ENCODE measurements around the gene STIP1. TPM values are rescaled to one million over a fixed set of nuclear protein-coding genes. Genes with fewer than 3 reads are reported as not detected.

STIP1 gene
- total and polyA plus RNA-seq, 2 donors (not counting 1 experiment from before 2014, with no cell fraction given), result 49.8 to 78.7 TPM

GRCh38 chr11:64153812-64154211 lies 32.2 kb upstream of the STIP1 start:
- no peak overlapping the region for H2AFZ ChIP-seq (ENCODE audit: insufficient read depth, low read depth, low read length, poor library complexity, severe bottlenecking)
- WGBS (ENCODE audit: insufficient coverage), result 76% methylated on average over 7 of the region's 8 CpGs
- POLR2A ChIA-PET, result no interaction called here
- intact Hi-C loops (cut with micrococcal nuclease), result loop anchor here (1.0 kb wide), 2 partner anchors 154 to 317 kb away; no protein-coding TSS in a partner anchor
- H4K20me1 ChIP-seq (ENCODE audit: control insufficient read depth, insufficient read depth, low read length, poor library complexity, severe bottlenecking), result no peaks in the 10 kb centered on the region
- DNase-seq (no peak), ATAC-seq (ENCODE audit: low read depth) (no peak)
- H3K9ac ChIP-seq (ENCODE audit: low read length), result no peak overlapping the region
- H3K79me2 ChIP-seq (ENCODE audit: control insufficient read depth, insufficient read depth, low read length), result no peaks in the 10 kb centered on the region
- Mint-ChIP-seq H3K4me1 (no peaks in the 10 kb centered on the region), H3K27ac (no peak overlapping the region), H3K27me3 (no peaks in the 10 kb centered on the region), H3K9me3 (ENCODE audit: insufficient read depth) (no peaks in the 10 kb centered on the region), H3K4me3 (no peak overlapping the region)
- H3K4me3 ChIP-seq (ENCODE audit: control extremely low read depth in 1 of 5, extremely low read depth in 1 of 5, insufficient read depth in 1 of 5, low read depth in 2 of 5, low read length in 4 of 5), result no peak overlapping the region
- no peak overlapping the region for H3K4me2 ChIP-seq (replicated peaks; ENCODE audit: low read depth, low read length, poor library complexity, severe bottlenecking)
- H3K27me3 ChIP-seq (replicated peaks in 1 of 4; ENCODE audit: control extremely low read depth in 1 of 4, control insufficient read depth in 3 of 4, insufficient read depth in 4 of 4, low read length in 3 of 4), result no peaks in the 10 kb centered on the region
- H3K4me1 ChIP-seq (ENCODE audit: control insufficient read depth in 2 of 2, insufficient read depth in 2 of 2, low read length in 2 of 2), result peaks cover 0 to 7% of the 10 kb centered on the region in 2 donors
- peaks cover 0 to 4% (median 0%) of the 10 kb centered on the region in 3 donors for H3K9me3 ChIP-seq (ENCODE audit: control extremely low read depth in 1 of 3, control insufficient read depth in 2 of 3, insufficient read depth in 1 of 3, low read length in 2 of 3)
- no peaks in the 10 kb centered on the region for H3K36me3 ChIP-seq (replicated peaks in 1 of 2; ENCODE audit: control extremely low read depth in 1 of 2, control insufficient read depth in 1 of 2, extremely low read depth in 1 of 2, insufficient read depth in 2 of 2, low read length in 1 of 2)
- H3K27ac ChIP-seq (ENCODE audit: low read length in 2 of 2), result no peak overlapping the region
- TF ChIP-seq CTCF (IDR thresholded peaks at IDR 0.05), result no peak
- TF ChIP-seq EZH2 (IDR thresholded peaks at IDR 0.05; ENCODE audit: borderline replicate concordance, insufficient read depth, low read depth, low read length, poor library complexity, severe bottlenecking), result no peak
- CTCF ChIA-PET, result interaction anchor here (1.4 to 9.6 kb wide), 4 partner anchors 12 to 674 kb away, joined by 3 to 163 read pairs (median 52); partner anchors contain the start of gene MARK2

DNA sequence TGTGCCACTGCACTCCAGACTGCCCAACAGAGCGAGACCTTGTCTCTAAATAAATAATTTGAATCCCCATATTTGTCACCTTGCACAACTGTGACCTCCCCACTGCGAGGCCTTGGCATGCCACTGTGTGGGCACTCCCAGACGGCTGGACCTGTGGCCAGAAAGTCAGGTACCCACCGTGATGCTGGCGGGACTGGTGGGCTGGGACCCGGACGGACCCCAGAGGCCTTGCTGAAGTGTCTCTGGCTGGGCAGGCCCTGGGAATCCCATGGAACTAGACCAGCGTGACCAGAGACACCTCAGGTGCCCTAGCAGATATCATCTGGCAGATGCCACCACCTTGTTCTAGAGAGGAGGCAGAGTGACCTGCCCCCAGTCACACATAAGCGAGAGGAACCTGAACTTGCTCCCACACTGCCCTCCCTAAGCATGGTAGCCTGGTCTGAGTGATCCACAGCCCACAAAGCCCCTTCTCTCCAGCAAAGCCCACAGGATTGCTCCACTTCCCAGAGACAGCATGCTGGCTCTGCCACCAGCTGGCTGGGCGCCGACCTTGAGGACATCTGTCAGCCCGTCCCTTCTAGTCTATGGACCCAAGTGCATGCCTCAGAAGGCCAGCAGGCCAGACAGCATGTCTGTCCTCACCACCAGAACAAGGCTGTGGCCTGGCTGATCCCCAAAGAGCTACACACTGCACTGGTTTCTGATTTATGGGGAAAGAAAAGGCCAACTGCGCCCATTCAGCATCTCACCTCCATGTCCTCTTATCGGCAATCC lies 29.5 kb upstream of the STIP1 start:
- no peak overlapping the region for H2AFZ ChIP-seq (ENCODE audit: insufficient read depth, low read depth, low read length, poor library complexity, severe bottlenecking)
- WGBS (ENCODE audit: insufficient coverage), result 93% methylated on average over 12 of the region's 14 CpGs
- DNase-seq (no peak), ATAC-seq (ENCODE audit: low read depth) (no peak)
- H3K4me3 ChIP-seq (ENCODE audit: control extremely low read depth in 1 of 5, extremely low read depth in 1 of 5, insufficient read depth in 1 of 5, low read depth in 2 of 5, low read length in 4 of 5), result no peak overlapping the region
- no peaks in the 10 kb centered on the region for H3K9me3 Mint-ChIP-seq (ENCODE audit: insufficient read depth)
- no peaks in the 10 kb centered on the region for H3K27me3 ChIP-seq (replicated peaks in 1 of 4; ENCODE audit: control extremely low read depth in 1 of 4, control insufficient read depth in 3 of 4, insufficient read depth in 4 of 4, low read length in 3 of 4)
- H3K36me3 ChIP-seq (replicated peaks in 1 of 2; ENCODE audit: control extremely low read depth in 1 of 2, control insufficient read depth in 1 of 2, extremely low read depth in 1 of 2, insufficient read depth in 2 of 2, low read length in 1 of 2), result no peaks in the 10 kb centered on the region
- no peak overlapping the region for H3K4me2 ChIP-seq (replicated peaks; ENCODE audit: low read depth, low read length, poor library complexity, severe bottlenecking)
- intact Hi-C loops (cut with micrococcal nuclease), result no loop called here
- no peak overlapping the region for H3K27ac Mint-ChIP-seq
- H3K9me3 ChIP-seq (ENCODE audit: control extremely low read depth in 1 of 3, control insufficient read depth in 2 of 3, insufficient read depth in 1 of 3, low read length in 2 of 3), result peaks cover 0 to 4% (median 0%) of the 10 kb centered on the region in 3 donors
- H4K20me1 ChIP-seq (ENCODE audit: control insufficient read depth, insufficient read depth, low read length, poor library complexity, severe bottlenecking), result no peaks in the 10 kb centered on the region
- H3K9ac ChIP-seq (ENCODE audit: low read length), result no peak overlapping the region
- no peak overlapping the region for H3K27ac ChIP-seq (ENCODE audit: low read length in 2 of 2)
- CTCF ChIA-PET, result no interaction called here
- H3K79me2 ChIP-seq (ENCODE audit: control insufficient read depth, insufficient read depth, low read length), result no peaks in the 10 kb centered on the region
- no peak overlapping the region for H3K4me3 Mint-ChIP-seq
- H3K4me1 Mint-ChIP-seq, result no peaks in the 10 kb centered on the region
- peaks cover 0 to 7% of the 10 kb centered on the region in 2 donors for H3K4me1 ChIP-seq (ENCODE audit: control insufficient read depth in 2 of 2, insufficient read depth in 2 of 2, low read length in 2 of 2)
- no peak for TF ChIP-seq EZH2 (IDR thresholded peaks at IDR 0.05; ENCODE audit: borderline replicate concordance, insufficient read depth, low read depth, low read length, poor library complexity, severe bottlenecking)
- TF ChIP-seq CTCF (IDR thresholded peaks at IDR 0.05), result no peak
- H3K27me3 Mint-ChIP-seq, result no peaks in the 10 kb centered on the region
- POLR2A ChIA-PET, result interaction anchor here (0.7 kb wide), 1 partner anchor 32 kb away, joined by 5 read pairs; no protein-coding TSS in a partner anchor
